K562 (cell line): Measurements from ENCODE around the gene COPA. TPM values are rescaled to one million over a fixed set of nuclear protein-coding genes. Genes with fewer than 3 reads are reported as not detected.

Experiments
- AFF1 ChIP-seq, 2 experiments: fragments of 450-650 bp; IDR thresholded peaks; 2 replicates each; pipeline ENCODE4 v1.6.1; 2018; ENCODE audit warnings: mild to moderate bottlenecking in 2 of 2, low read depth in 1 of 2; ENCODE audit not compliant: partially characterized antibody in 2 of 2
- BCLAF1 ChIP-seq, 2 experiments: fragments of 450-650 bp in 1 of 2; IDR thresholded peaks; 2 replicates each; pipeline ENCODE4 v1.6.1; 2011 to 2017; ENCODE audit warnings: low read depth in 2 of 2, antibody characterized with exemption in 1 of 2, borderline replicate concordance in 1 of 2, low read length in 1 of 2, mild to moderate bottlenecking in 1 of 2, mixed read lengths in 1 of 2; ENCODE audit not compliant: control insufficient read depth in 1 of 2
- CEBPB ChIP-seq: fragments of 450-650 bp; IDR thresholded peaks from 2 replicates; pipeline ENCODE4 v1.6.1; 2016; ENCODE audit warnings: missing genetic modification characterization, missing compliant biosample characterization
- CHD2 ChIP-seq: IDR thresholded peaks from 2 replicates; pipeline ENCODE4 v1.6.1; 2011; ENCODE audit warnings: low read depth, low read length
- DPF2 ChIP-seq: fragments of 450-650 bp; IDR thresholded peaks from 2 replicates; pipeline ENCODE4 v1.6.1; 2016
- HDAC1 ChIP-seq, 2 experiments: fragments of 450-650 bp; IDR thresholded peaks; 2 replicates each; pipeline ENCODE4 v1.6.1; 2016 to 2017; ENCODE audit warnings: inconsistent platforms in 1 of 2, mild to moderate bottlenecking in 1 of 2, moderate library complexity in 1 of 2
- HEY1 ChIP-seq: fragments of 250-450 bp; sonication (Bioruptor Pico); IDR thresholded peaks from 2 replicates; pipeline ENCODE4 v1.5.0; 2020; ENCODE audit warnings: mild to moderate bottlenecking, moderate library complexity, borderline replicate concordance
- KAT2B ChIP-seq: IDR thresholded peaks from one replicate; pipeline ENCODE4 v1.6.1; 2012; ENCODE audit warnings: low read depth, mild to moderate bottlenecking, control low read depth, inconsistent platforms, low read length, moderate library complexity
- KDM2B ChIP-seq: fragments of 250-450 bp; sonication (Bioruptor Pico); IDR thresholded peaks from 2 replicates; pipeline ENCODE4 v1.8.0; 2021; ENCODE audit warnings: mild to moderate bottlenecking, moderate library complexity
- L3MBTL2 ChIP-seq: fragments of 450-650 bp; IDR thresholded peaks from 2 replicates; pipeline ENCODE4 v1.6.1; 2016; ENCODE audit warnings: mild to moderate bottlenecking, moderate library complexity
- NR2C1 ChIP-seq, 2 experiments: fragments of 450-650 bp; IDR thresholded peaks; 2 replicates each; pipeline ENCODE4 v1.6.1; 2017; ENCODE audit warnings: mild to moderate bottlenecking in 2 of 2, antibody characterized with exemption in 1 of 2, inconsistent platforms in 1 of 2, missing compliant biosample characterization in 1 of 2, missing genetic modification characterization in 1 of 2
- TAF9B ChIP-seq: fragments of 450-650 bp; IDR thresholded peaks from 2 replicates; pipeline ENCODE4 v1.6.1; 2018; ENCODE audit warnings: mild to moderate bottlenecking; ENCODE audit not compliant: partially characterized antibody
- TRIM24 ChIP-seq, 2 experiments: fragments of 450-650 bp; IDR thresholded peaks; 2 replicates each; pipeline ENCODE4 v1.6.1; 2016
- TRIM28 ChIP-seq: fragments of 450-650 bp; IDR thresholded peaks from 2 replicates; pipeline ENCODE4 v1.6.1; 2017
- VEZF1 ChIP-seq: fragments of 200-800 bp; sonication (Bioruptor generic); IDR thresholded peaks from 2 replicates; pipeline ENCODE4 v1.6.1; 2017; ENCODE audit warnings: missing genetic modification characterization, missing compliant biosample characterization
- ZNF224 ChIP-seq: sonication (generic); formaldehyde crosslinking; IDR thresholded peaks from 2 replicates; pipeline ENCODE4 v1.8.0; 2022; ENCODE audit warnings: mild to moderate bottlenecking, missing genetic modification reagents
- polyA plus RNA-seq, 8 experiments: library from polyadenylated mRNA; depleted of rRNA in 4 of 8; stranded (reverse) in 5 of 8; unstranded in 3 of 8; fragments of >200 nt; fragmentation: Nextera tagmentation in 2 of 8; fragmentation: Illumina TruSeq in 1 of 8; extraction: Ambion mirVana in 2 of 8; extraction: Trizol in 1 of 8; gene quantifications; 2 replicates each; pipeline versions ENCODE4 v1.2.1 to v1.2.3, GENCODE V29; 2011 to 2014; ENCODE audit warnings: inconsistent platforms in 1 of 8, missing spikeins in 1 of 8
- total RNA-seq, 7 experiments: library from RNA; depleted of rRNA in 6 of 7; stranded (reverse); fragments of >200 nt in 6 of 7; fragmentation: Illumina TruSeq in 2 of 7; extraction: Trizol in 2 of 7; gene quantifications; 2 replicates each; pipeline versions ENCODE4 v1.2.1 to v1.2.3, GENCODE V29; 2011 to 2021; ENCODE audit warnings: low replicate concordance in 1 of 7
- TF ChIP-seq, protein P1 (sequence below): fragments of 450-650 bp; formaldehyde crosslinking; IDR thresholded peaks from 2 replicates; pipeline ENCODE4 v1.4.0; 2022; ENCODE audit warnings: missing genetic modification characterization

Gene COPA
- total and polyA plus RNA-seq, 9 of the 15 experiments (the other 6 are each of a cell fraction or from before 2014, with no cell fraction given): 49.8 to 222 (median 110) TPM

DNA sequence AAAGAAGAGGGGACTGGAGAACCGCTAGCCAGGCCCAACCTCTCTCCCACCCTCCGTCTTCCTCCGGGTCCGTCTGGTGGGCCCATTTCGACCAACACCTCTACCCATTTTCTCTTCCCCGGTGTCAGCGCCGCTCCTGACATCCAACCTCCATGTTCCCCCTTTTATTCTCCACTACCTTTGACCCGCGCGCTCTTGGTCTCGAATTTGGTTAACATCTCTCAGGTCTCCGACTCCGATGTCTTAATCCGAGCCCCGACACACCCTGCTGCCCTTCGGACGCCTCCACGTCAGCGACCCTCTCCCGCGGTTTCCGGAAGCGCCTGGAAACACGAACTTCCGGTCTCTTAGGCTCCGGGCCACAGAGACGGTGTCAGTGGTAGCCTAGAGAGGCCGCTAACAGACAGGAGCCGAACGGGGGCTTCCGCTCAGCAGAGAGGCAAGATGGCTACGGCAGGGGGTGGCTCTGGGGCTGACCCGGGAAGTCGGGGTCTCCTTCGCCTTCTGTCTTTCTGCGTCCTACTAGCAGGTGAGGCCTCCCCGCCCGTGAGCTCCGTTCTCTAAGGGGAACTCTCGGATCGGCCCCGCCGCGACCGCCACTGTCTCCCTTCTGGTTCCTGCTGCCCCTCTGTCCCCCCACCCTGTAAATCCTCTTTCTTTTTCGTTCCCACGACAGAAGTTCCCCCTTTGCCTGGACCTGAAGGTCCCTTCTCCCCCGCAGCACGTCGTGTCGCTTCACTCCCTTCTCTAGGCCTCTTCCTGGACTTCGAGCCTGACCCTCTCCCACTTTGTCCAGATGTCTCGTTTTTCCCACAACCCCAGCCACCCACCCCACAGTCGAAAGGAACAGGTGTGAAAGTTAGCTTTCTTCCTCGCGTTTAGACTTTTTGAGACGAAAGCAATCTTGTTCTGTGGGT lies at the start of gene COPA, which contains the start of gene NCSTN (continued):
- no peak for TF ChIP-seq KAT2B
- TF ChIP-seq ZNF224 (CRISPR knock-in tag): no peak
- TF ChIP-seq, protein P1, sequence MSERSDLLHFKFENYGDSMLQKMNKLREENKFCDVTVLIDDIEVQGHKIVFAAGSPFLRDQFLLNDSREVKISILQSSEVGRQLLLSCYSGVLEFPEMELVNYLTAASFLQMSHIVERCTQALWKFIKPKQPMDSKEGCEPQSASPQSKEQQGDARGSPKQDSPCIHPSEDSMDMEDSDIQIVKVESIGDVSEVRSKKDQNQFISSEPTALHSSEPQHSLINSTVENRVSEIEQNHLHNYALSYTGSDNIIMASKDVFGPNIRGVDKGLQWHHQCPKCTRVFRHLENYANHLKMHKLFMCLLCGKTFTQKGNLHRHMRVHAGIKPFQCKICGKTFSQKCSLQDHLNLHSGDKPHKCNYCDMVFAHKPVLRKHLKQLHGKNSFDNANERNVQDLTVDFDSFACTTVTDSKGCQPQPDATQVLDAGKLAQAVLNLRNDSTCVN (CRISPR knock-in tag): no peak
- TF ChIP-seq DPF2: peak; percentile 28; the same call in 1 of the 2 replicates
- peak in 1 of 2 experiments; percentile 74 for TF ChIP-seq AFF1 (IDR thresholded peaks at IDR 0.05; ENCODE audit: low read depth in 1 of 2, partially characterized antibody in 2 of 2)
- TF ChIP-seq NR2C1 (IDR thresholded peaks at IDR 0.05): peak; percentile 75
- TF ChIP-seq NR2C1 (tag; IDR thresholded peaks at IDR 0.05): peak; percentile 63
- TF ChIP-seq TRIM24 (IDR thresholded peaks at IDR 0.05): peak in 1 of 2 experiments; percentile 87; a peak in 2 of 4 replicates
- TF ChIP-seq L3MBTL2: peak; percentile 59
- TF ChIP-seq KDM2B: no peak
- TF ChIP-seq HDAC1 (IDR thresholded peaks at IDR 0.05): peak in 1 of 2 experiments; percentile 74; a peak in 3 of 4 replicates
- no peak for TF ChIP-seq CEBPB (tag)
- TF ChIP-seq HEY1 (CRISPR knock-in tag): 0 out of 2 replicates have a peak, but pooled peaks have one; percentile 5
- TF ChIP-seq TRIM28: 0 out of 2 replicates have a peak, but pooled peaks have one; percentile 45
- peak; percentile 95 for TF ChIP-seq TAF9B
- TF ChIP-seq CHD2: no peak
- TF ChIP-seq BCLAF1 (IDR thresholded peaks at IDR 0.05; ENCODE audit: borderline replicate concordance in 1 of 2, control insufficient read depth in 1 of 2, low read depth in 2 of 2, low read length in 1 of 2): 0 out of 4 replicates have a peak, but pooled peaks of 1 of the 2 experiments have one; percentile 77
- TF ChIP-seq VEZF1: peak; percentile 73
